Panc1 (cell line): ENCODE data around the gene GPD1. TPM values are rescaled to one million over a fixed set of nuclear protein-coding genes. Genes with fewer than 3 reads are reported as not detected.

Experiments used
- ATAC-seq: fragments of 200-7000 bp; cut with Tn5 transposase; 2 replicates; pipeline ENCODE4 v1.9.1; 2020; ENCODE audit warnings: mild to moderate bottlenecking, moderate library complexity
- BruUV-seq: library from RNA; stranded (reverse); fragments of 400-500 nt; replicated peaks from 2 replicates; lab custom pipeline; 2021; lab: Mats Ljungman, UMichigan
- CTCF ChIA-PET: fragments of 300-600 bp; sonication (Branson Sonifier 250); formaldehyde crosslinking; loops from one replicate; lab custom pipeline; 2022; ENCODE audit warnings: antibody characterized with exemption; lab: Charles Lee
- POLR2A ChIA-PET: fragments of 300-600 bp; sonication (Branson Sonifier 250); formaldehyde crosslinking; loops from one replicate; lab custom pipeline; 2022; ENCODE audit warnings: antibody characterized with exemption; lab: Charles Lee
- DNase-seq: peaks from one replicate; pipeline ENCODE4 v3.0.0-alpha.2; 2010; ENCODE audit warnings: low read depth, low spot score
- H3K27ac ChIP-seq: 2 replicates; pipeline ENCODE4 v1.5.1; 2011; ENCODE audit warnings: mild to moderate bottlenecking, low read length, inconsistent platforms
- H3K27me3 ChIP-seq: fragments of 200-500 bp; sonication (Bioruptor generic); 2 replicates; pipeline ENCODE4 v1.6.0; 2014; ENCODE audit warnings: low read length, inconsistent platforms; ENCODE audit not compliant: control insufficient read depth, insufficient read depth
- H3K36me3 ChIP-seq: fragments of 200-500 bp; sonication (Bioruptor generic); 2 replicates; pipeline ENCODE4 v1.5.1; 2014; ENCODE audit warnings: inconsistent platforms, mild to moderate bottlenecking, low read length, moderate library complexity; ENCODE audit not compliant: control insufficient read depth, insufficient read depth
- H3K4me1 ChIP-seq: 2 replicates; pipeline ENCODE4 v1.5.1; 2011; ENCODE audit warnings: inconsistent platforms, mild to moderate bottlenecking, low read length, moderate library complexity; ENCODE audit not compliant: control insufficient read depth, insufficient read depth
- H3K4me3 ChIP-seq, 2 experiments: 2 replicates each; pipeline ENCODE4 v1.5.1; 2011 to 2012; ENCODE audit warnings: low read depth in 2 of 2, low read length in 2 of 2, mild to moderate bottlenecking in 2 of 2, inconsistent platforms in 1 of 2, moderate library complexity in 1 of 2
- H3K9me3 ChIP-seq: fragments of 200-500 bp; sonication (Bioruptor generic); 2 replicates; pipeline ENCODE4 v1.5.1; 2014; ENCODE audit warnings: low read depth, mild to moderate bottlenecking, inconsistent platforms, low read length, moderate library complexity; ENCODE audit not compliant: control insufficient read depth, insufficient read depth
- CTCF ChIP-seq: fragments of 450-650 bp; IDR thresholded peaks from 2 replicates; pipeline ENCODE4 v1.5.1; 2017; ENCODE audit warnings: mild to moderate bottlenecking
- POLR2AphosphoS5 ChIP-seq: IDR thresholded peaks from 2 replicates; pipeline ENCODE4 v1.6.1; 2012; ENCODE audit warnings: mild to moderate bottlenecking, low read depth, low read length, moderate library complexity
- REST ChIP-seq, 2 experiments: IDR thresholded peaks; 2 replicates each; pipeline ENCODE4 v1.6.1; 2011 to 2012; ENCODE audit warnings: low read depth in 2 of 2, control low read depth in 1 of 2, low read length in 1 of 2, mild to moderate bottlenecking in 1 of 2, moderate library complexity in 1 of 2; ENCODE audit not compliant: insufficient read depth in 1 of 2
- SIN3A ChIP-seq: IDR thresholded peaks from 2 replicates; pipeline ENCODE4 v1.6.1; 2012; ENCODE audit warnings: low read depth, mild to moderate bottlenecking, low read length, moderate library complexity, borderline replicate concordance; ENCODE audit not compliant: insufficient read depth
- TCF7L2 ChIP-seq: IDR thresholded peaks from 2 replicates; pipeline ENCODE4 v1.6.1; 2011; ENCODE audit warnings: mild to moderate bottlenecking, low read depth, low read length, inconsistent platforms
- in situ Hi-C: cut with HindIII; loops from 2 replicates; pipeline ENCODE4 v1.10.0; 2016; ENCODE audit warnings: low sequenced_read_pairs, low pct_unique_long_range_greater_than_20kb
- intact Hi-C: fragments of 100-400 bp; cut with micrococcal nuclease; formaldehyde crosslinking; loops from one replicate; pipeline ENCODE4 v1.10.0; 2022; ENCODE audit not compliant: unreplicated experiment
- total RNA-seq: library from RNA; stranded (reverse); gene quantifications from one replicate; pipeline ENCODE4 v1.2.1, GENCODE V29; 2021; ENCODE audit not compliant: unreplicated experiment

The GPD1 gene
- total RNA-seq, 1 experiment from 2014 or later = 0.28 TPM

- intact Hi-C loops (loop anchor here (5.0 to 10.0 kb wide), 2 partner anchors 89 to 192 kb away; no protein-coding TSS in a partner anchor), in situ Hi-C loops (no loop called here)
- H3K36me3 ChIP-seq = no peaks in the 10 kb centered on the region
- H3K27ac ChIP-seq = no peak overlapping the region
- ATAC-seq (no peak), DNase-seq (no peak)
- H3K4me1 ChIP-seq = peaks cover 13% of the 10 kb centered on the region
- H3K27me3 ChIP-seq = 0 out of 2 replicates have a peak, but pooled peaks cover 4% of the 10 kb centered on the region
- ChIA-PET CTCF (interaction anchor here (0.5 to 2.0 kb wide), 15 partner anchors 10 to 892 kb away, joined by 3 to 17 read pairs (median 4); no protein-coding TSS in a partner anchor), POLR2A (no interaction called here)
- no peaks in the 10 kb centered on the region for H3K9me3 ChIP-seq
- TF ChIP-seq REST (IDR thresholded peaks at IDR 0.05; ENCODE audit: insufficient read depth in 1 of 2, low read depth in 2 of 2, low read length in 1 of 2) (no peak), POLR2AphosphoS5 (no peak), TCF7L2 (no peak), CTCF (no peak), SIN3A (no peak)
- H3K4me3 ChIP-seq = peak overlapping the region; percentile 59 to 67
- no TSS peak for BruUV-seq
Observed at GRCh38 chr12:50056639-50056976, 47.2 kb upstream of the GPD1 start.

- no peak for DNase-seq
- ChIA-PET POLR2A (no interaction called here), CTCF (interaction anchor here (0.6 to 2.0 kb wide), 6 partner anchors 9 to 290 kb away, joined by 3 to 17 read pairs (median 4); no protein-coding TSS in a partner anchor)
- no TSS peak for BruUV-seq
- no peaks in the 10 kb centered on the region for H3K9me3 ChIP-seq
- H3K27ac ChIP-seq = peak within 1 kb of the TSS; percentile 61; the same call in 1 of the 2 replicates
- H3K36me3 ChIP-seq = no peaks in the 10 kb centered on the region
- H3K27me3 ChIP-seq = 0 out of 2 replicates have a peak, but pooled peaks cover 4% of the 10 kb centered on the region
- peak within 1 kb of the TSS; percentile 59 to 67 for H3K4me3 ChIP-seq
- peak; percentile 83 for ATAC-seq
- peaks cover 13% of the 10 kb centered on the region for H3K4me1 ChIP-seq
- in situ Hi-C loops = no loop called here
- TF ChIP-seq TCF7L2 (no peak), SIN3A (no peak), POLR2AphosphoS5 (no peak), REST (IDR thresholded peaks at IDR 0.05; ENCODE audit: insufficient read depth in 1 of 2, low read depth in 2 of 2, low read length in 1 of 2) (no peak), CTCF (no peak; the same call in 1 of the 2 replicates)
- intact Hi-C loops = loop anchor here (5.0 to 10.0 kb wide), 2 partner anchors 90 to 192 kb away; no protein-coding TSS in a partner anchor
Observed at GRCh38 chr12:50057000-50057841, 46.6 kb upstream of the GPD1 start, which contains the start of gene ASIC1. Gene ASIC1 (plus strand): TSS chr12:50057596. CDS start chr12:50058767, 1,171 bp downstream.
